Pancreas (tissue), 10 donors: ENCODE data around the gene ESPNL. TPM values are rescaled to one million over a fixed set of nuclear protein-coding genes. Genes with fewer than 3 reads are reported as not detected.

Source experiments
- ATAC-seq, 4 donors: fragments of 200-7000 bp; cut with Tn5 transposase; one replicate each; pipeline versions ENCODE4 v1.8.0 to v1.9.1; 2020; ENCODE audit warnings: mild to moderate bottlenecking in 4 of 4, moderate library complexity in 4 of 4
- DNase-seq, 6 donors: peaks; one replicate each; pipeline ENCODE4 v3.0.0-alpha.2; 2020
- FAIRE-seq: peaks from 2 replicates; lab custom pipeline; 2012; peaks lifted over from hg19 to GRCh38; lab: Jason Lieb, UNC
- H3K27ac ChIP-seq, 4 donors: fragments of 200-600 bp; sonication (generic); 1 replicate in 3 of 4; 2 replicates in 1 of 4; pipeline versions ENCODE4 v1.5.0 to v1.8.0; 2020
- H3K27me3 ChIP-seq, 4 donors: fragments of 200-600 bp; one replicate each; pipeline ENCODE4 v1.8.0; 2021
- H3K36me3 ChIP-seq, 3 donors: fragments of 200-600 bp; sonication (generic) in 1 of 3; one replicate each; pipeline versions ENCODE4 v1.5.0 to v1.8.0; 2020 to 2021
- H3K4me1 ChIP-seq, 3 donors: fragments of 200-600 bp; one replicate each; pipeline ENCODE4 v1.8.0; 2021
- H3K4me3 ChIP-seq, 4 donors: fragments of 200-600 bp; sonication (generic) in 2 of 4; one replicate each; pipeline versions ENCODE4 v1.5.0 to v1.8.0; 2020 to 2021
- H3K9me3 ChIP-seq, 4 donors: fragments of 200-600 bp; one replicate each; pipeline ENCODE4 v1.8.0; 2021
- CTCF ChIP-seq, 4 donors: fragments of 200-600 bp; sonication (generic) in 3 of 4; IDR thresholded peaks; one replicate each; pipeline versions ENCODE4 v1.5.0 to v1.8.0; 2021; ENCODE audit warnings: antibody characterized with exemption in 4 of 4
- WGBS, 2 donors: extraction: QIAGEN DNeasy Blood & Tissue Kit; methylation state at CpG; one replicate each; pipeline ENCODE4 v1.1.7; 2013; 5-methylcytosine and 5-hydroxymethylcytosine counted together
- intact Hi-C, 3 donors: fragments of 100-400 bp; cut with DNase I; formaldehyde crosslinking; loops; one replicate each; pipeline versions ENCODE4 v1.11.1 to v1.14.2; 2022
- polyA plus RNA-seq, 2 donors: library from polyadenylated mRNA; stranded (reverse); fragments of 200-250 nt; gene quantifications; one replicate each; pipeline ENCODE4 v1.2.3, GENCODE V29; 2013
- total RNA-seq, 6 donors: library from RNA; stranded (reverse); fragmentation: NEBNext Ultra II Directional in 4 of 6; extraction: Animal tissue kit (Norgen Biotek cat#: 25700) in 4 of 6; gene quantifications; one replicate each; pipeline versions ENCODE4 v1.2.1 to v1.2.4, GENCODE V29; 2021 to 2023
- donor health status: healthy with polysubstance abuse.
- donor health status: DM: no; HTN: no; CAD: no; lungs with moderate emphysema.
- donor health status: DM: no; HTN: no; CAD: no.
- donor health status: control.
- donor health status: control.
- donor health status: Bipolar disorder and iron deficiency.
- donor health status: DM: yes; HTN: yes; CAD: no.
- donor health status: DM: no; HTN: no; CAD: no.
- donor health status: DM: no; HTN: no; CAD: no.
- donor health status: DM: yes; HTN: yes; CAD: no.

ESPNL gene
- total and polyA plus RNA-seq, 8 donors, result 0.05 to 0.72 (median 0.25) TPM; not detected in 1

GRCh38 chr2:238140721-238141540, 40.8 kb downstream of the ESPNL start:
- H3K9me3 ChIP-seq, result no peaks in the 10 kb centered on the region
- FAIRE-seq (no peak), DNase-seq (peak in 1 of 6 donors; percentile 70), ATAC-seq (no peak)
- H3K27me3 ChIP-seq, result no peaks in the 10 kb centered on the region
- no peaks in the 10 kb centered on the region for H3K36me3 ChIP-seq
- H3K4me3 ChIP-seq, result no peak overlapping the region
- H3K4me1 ChIP-seq, result no peaks in the 10 kb centered on the region
- intact Hi-C loops, result no loop called here
- WGBS, 2 donors, result 92 to 94% methylated on average over 60 of the region's 60 CpGs
- no peak for TF ChIP-seq CTCF (IDR thresholded peaks at IDR 0.05)
- H3K27ac ChIP-seq, result no peak overlapping the region

- DNase-seq, result peak in 1 of 6 donors; percentile 70
- Histone ChIP-seq H3K27ac (no peak overlapping the region), H3K4me1 (no peaks in the 10 kb centered on the region), H3K4me3 (no peak overlapping the region), H3K27me3 (no peaks in the 10 kb centered on the region), H3K36me3 (no peaks in the 10 kb centered on the region), H3K9me3 (no peaks in the 10 kb centered on the region)
- ATAC-seq, result peak in 2 of 4 donors; percentile 23 to 33
- intact Hi-C loops, result no loop called here
- no peak for TF ChIP-seq CTCF (IDR thresholded peaks at IDR 0.05)
- 79% methylated on average over 10 of the region's 10 CpGs for WGBS, 2 donors
- no peak for FAIRE-seq
These were observed 41.6 kb downstream of the ESPNL start for GRCh38 chr2:238141541-238142318.

- Histone ChIP-seq H3K4me1 (no peaks in the 10 kb centered on the region), H3K36me3 (no peaks in the 10 kb centered on the region), H3K9me3 (no peaks in the 10 kb centered on the region), H3K4me3 (no peak overlapping the region), H3K27ac (no peak overlapping the region), H3K27me3 (no peaks in the 10 kb centered on the region)
- WGBS, 2 donors, result 88 to 89% methylated on average over 29 to 30 of the region's 30 CpGs
- TF ChIP-seq CTCF (IDR thresholded peaks at IDR 0.05), result no peak
- FAIRE-seq (no peak), ATAC-seq (no peak), DNase-seq (peak in 1 of 6 donors; percentile 72)
- intact Hi-C loops, result no loop called here
These were observed 42.5 kb downstream of the ESPNL start for GRCh38 chr2:238142382-238143205.

- DNase-seq (no peak), ATAC-seq (peak in 2 of 4 donors; percentile 16 to 25), FAIRE-seq (no peak)
- Histone ChIP-seq H3K9me3 (no peaks in the 10 kb centered on the region), H3K4me3 (no peak overlapping the region), H3K27me3 (no peaks in the 10 kb centered on the region), H3K4me1 (no peaks in the 10 kb centered on the region), H3K27ac (no peak overlapping the region), H3K36me3 (no peaks in the 10 kb centered on the region)
- no peak for TF ChIP-seq CTCF (IDR thresholded peaks at IDR 0.05)
- 76 to 83% methylated on average over 20 of the region's 20 CpGs for WGBS, 2 donors
- intact Hi-C loops, result no loop called here
These were observed 43.3 kb downstream of the ESPNL start for GRCh38 chr2:238143239-238143951.
